Measurements from ENCODE around the gene WDFY2. TPM values are rescaled to one million over a fixed set of nuclear protein-coding genes. Genes with fewer than 3 reads are reported as not detected.

WDFY2 gene
- total RNA-seq, 1 experiment from 2014 or later, result 45.5 TPM

GRCh38 chr13:51550151-51550550, 34.1 kb upstream of the WDFY2 start:
- intact Hi-C loops (cut with micrococcal nuclease; ENCODE audit: unreplicated experiment), result no loop called here
- no peaks in the 10 kb centered on the region for H3K36me3 ChIP-seq (ENCODE audit: insufficient read depth, low read length, poor library complexity, severe bottlenecking)
- DNase-seq (ENCODE audit: low spot score), result no peak
- no peak overlapping the region for H3K4me3 ChIP-seq (ENCODE audit: low read depth, low read length, poor library complexity, severe bottlenecking)
- no peaks in the 10 kb centered on the region for H3K9me3 ChIP-seq (ENCODE audit: low read depth, low read length, poor library complexity, severe bottlenecking)
- H3K27me3 ChIP-seq (replicated peaks; ENCODE audit: insufficient read depth, low read depth, low read length, poor library complexity), result no peaks in the 10 kb centered on the region
- ChIA-PET POLR2A (ENCODE audit: low non-redundant PET) (no interaction called here), CTCF (no interaction called here)
- H3K27ac ChIP-seq (ENCODE audit: low read depth, low read length, poor library complexity, severe bottlenecking), result peak overlapping the region; percentile 38
- BruUV-seq (replicated peaks), result no TSS peak
- no peak for TF ChIP-seq EZH2 (IDR thresholded peaks at IDR 0.05; ENCODE audit: borderline replicate concordance, low read depth, low read length, poor library complexity, severe bottlenecking)
- no peak for TF ChIP-seq CTCF (conservative IDR thresholded peaks at IDR 0.05; ENCODE audit: low read depth, low read length)
- H3K4me1 ChIP-seq (ENCODE audit: insufficient read depth, low read length, poor library complexity, severe bottlenecking), result peaks cover 33% of the 10 kb centered on the region

GRCh38 chr13:51551416-51551815, 32.8 kb upstream of the WDFY2 start:
- DNase-seq (ENCODE audit: low spot score), result no peak
- CTCF ChIA-PET, result no interaction called here
- H3K4me1 ChIP-seq (ENCODE audit: insufficient read depth, low read length, poor library complexity, severe bottlenecking), result peaks cover 33% of the 10 kb centered on the region
- no TSS peak for BruUV-seq (replicated peaks)
- POLR2A ChIA-PET (ENCODE audit: low non-redundant PET), result no interaction called here
- intact Hi-C loops (cut with micrococcal nuclease; ENCODE audit: unreplicated experiment), result no loop called here
- no peak for TF ChIP-seq CTCF (conservative IDR thresholded peaks at IDR 0.05; ENCODE audit: low read depth, low read length)
- TF ChIP-seq EZH2 (IDR thresholded peaks at IDR 0.05; ENCODE audit: borderline replicate concordance, low read depth, low read length, poor library complexity, severe bottlenecking), result no peak
- H3K36me3 ChIP-seq (ENCODE audit: insufficient read depth, low read length, poor library complexity, severe bottlenecking), result no peaks in the 10 kb centered on the region
- H3K27ac ChIP-seq (ENCODE audit: low read depth, low read length, poor library complexity, severe bottlenecking), result peak overlapping the region; percentile 60
- no peak overlapping the region for H3K4me3 ChIP-seq (ENCODE audit: low read depth, low read length, poor library complexity, severe bottlenecking)
- H3K9me3 ChIP-seq (ENCODE audit: low read depth, low read length, poor library complexity, severe bottlenecking), result no peaks in the 10 kb centered on the region
- no peaks in the 10 kb centered on the region for H3K27me3 ChIP-seq (replicated peaks; ENCODE audit: insufficient read depth, low read depth, low read length, poor library complexity)

- POLR2A ChIA-PET (ENCODE audit: low non-redundant PET), result no interaction called here
- Histone ChIP-seq H3K27ac (ENCODE audit: low read depth, low read length, poor library complexity, severe bottlenecking) (peak overlapping the region; percentile 60), H3K4me3 (ENCODE audit: low read depth, low read length, poor library complexity, severe bottlenecking) (no peak overlapping the region), H3K4me1 (ENCODE audit: insufficient read depth, low read length, poor library complexity, severe bottlenecking) (peaks cover 33% of the 10 kb centered on the region), H3K27me3 (replicated peaks; ENCODE audit: insufficient read depth, low read depth, low read length, poor library complexity) (no peaks in the 10 kb centered on the region), H3K36me3 (ENCODE audit: insufficient read depth, low read length, poor library complexity, severe bottlenecking) (no peaks in the 10 kb centered on the region), H3K9me3 (ENCODE audit: low read depth, low read length, poor library complexity, severe bottlenecking) (no peaks in the 10 kb centered on the region)
- no TSS peak for BruUV-seq (replicated peaks)
- TF ChIP-seq EZH2 (IDR thresholded peaks at IDR 0.05; ENCODE audit: borderline replicate concordance, low read depth, low read length, poor library complexity, severe bottlenecking) (no peak), CTCF (conservative IDR thresholded peaks at IDR 0.05; ENCODE audit: low read depth, low read length) (no peak)
- CTCF ChIA-PET, result no interaction called here
- intact Hi-C loops (cut with micrococcal nuclease; ENCODE audit: unreplicated experiment), result no loop called here
- no peak for DNase-seq (ENCODE audit: low spot score)
These were observed 32.2 kb upstream of the WDFY2 start for GRCh38 chr13:51552027-51552426.
